Nephron (organoid): Measurements from ENCODE around the gene UBE2D1.

Source experiments
- H3K27ac Mint-ChIP-seq, 3 experiments: 2 replicates each; pipeline ENCODE4 v1.8.0; 2020; ENCODE audit warnings: mixed read lengths in 3 of 3, mild to moderate bottlenecking in 2 of 3, moderate library complexity in 1 of 3
- H3K27me3 Mint-ChIP-seq: 2 replicates; pipeline ENCODE4 v1.8.0; 2021; ENCODE audit warnings: low read depth, mild to moderate bottlenecking, moderate library complexity, mixed read lengths
- H3K36me3 Mint-ChIP-seq: 2 replicates; pipeline ENCODE4 v1.8.0; 2020; ENCODE audit warnings: low read depth, mixed read lengths
- H3K4me1 Mint-ChIP-seq: 2 replicates; pipeline ENCODE4 v1.8.0; 2020; ENCODE audit warnings: mixed read lengths
- H3K4me3 Mint-ChIP-seq, 3 experiments: 2 replicates each; pipeline ENCODE4 v1.8.0; 2020; ENCODE audit warnings: mild to moderate bottlenecking in 3 of 3, mixed read lengths in 3 of 3, moderate library complexity in 2 of 3
- H3K9me3 Mint-ChIP-seq: 2 replicates; pipeline ENCODE4 v1.8.0; 2020; ENCODE audit warnings: mixed read lengths
- TF ChIP-seq, protein P1 (sequence below), 3 experiments: fragments of 200-600 bp; sonication (generic); IDR thresholded peaks; one replicate each; pipeline ENCODE4 v1.5.0; 2021; ENCODE audit warnings: antibody characterized with exemption in 3 of 3; ENCODE audit not compliant: unreplicated experiment in 3 of 3

Gene UBE2D1

DNA sequence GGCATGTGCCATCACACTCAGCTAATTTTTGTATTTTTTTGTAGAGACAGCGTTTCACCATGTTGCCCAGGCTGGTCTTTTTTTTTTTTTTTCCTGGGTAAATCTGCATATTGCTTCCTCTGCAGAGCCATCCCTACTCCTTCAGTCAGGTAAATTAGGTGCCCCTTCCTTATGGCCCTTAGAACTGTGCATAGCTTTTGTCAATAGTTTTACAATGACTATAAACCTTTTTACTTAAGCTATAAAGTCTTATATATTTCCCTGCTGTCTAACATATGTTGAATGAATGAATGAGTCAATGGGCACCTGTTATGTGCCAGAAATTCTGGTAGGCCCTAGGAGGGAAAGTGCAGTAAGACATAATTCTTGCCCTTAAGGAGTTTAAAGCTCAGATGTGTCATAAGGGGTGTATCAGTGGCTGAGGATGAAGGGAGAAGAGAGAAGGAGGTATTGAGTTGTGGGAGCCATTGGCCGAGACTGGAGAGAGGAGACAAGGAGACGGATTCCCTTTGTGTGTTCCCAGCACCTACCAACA, 30.6 kb upstream of the UBE2D1 start:
- Mint-ChIP-seq H3K27me3 (no peaks in the 10 kb centered on the region), H3K27ac (no peak overlapping the region), H3K4me3 (no peak overlapping the region), H3K4me1 (no peaks in the 10 kb centered on the region), H3K9me3 (no peaks in the 10 kb centered on the region), H3K36me3 (no peaks in the 10 kb centered on the region)
- TF ChIP-seq, protein P1, sequence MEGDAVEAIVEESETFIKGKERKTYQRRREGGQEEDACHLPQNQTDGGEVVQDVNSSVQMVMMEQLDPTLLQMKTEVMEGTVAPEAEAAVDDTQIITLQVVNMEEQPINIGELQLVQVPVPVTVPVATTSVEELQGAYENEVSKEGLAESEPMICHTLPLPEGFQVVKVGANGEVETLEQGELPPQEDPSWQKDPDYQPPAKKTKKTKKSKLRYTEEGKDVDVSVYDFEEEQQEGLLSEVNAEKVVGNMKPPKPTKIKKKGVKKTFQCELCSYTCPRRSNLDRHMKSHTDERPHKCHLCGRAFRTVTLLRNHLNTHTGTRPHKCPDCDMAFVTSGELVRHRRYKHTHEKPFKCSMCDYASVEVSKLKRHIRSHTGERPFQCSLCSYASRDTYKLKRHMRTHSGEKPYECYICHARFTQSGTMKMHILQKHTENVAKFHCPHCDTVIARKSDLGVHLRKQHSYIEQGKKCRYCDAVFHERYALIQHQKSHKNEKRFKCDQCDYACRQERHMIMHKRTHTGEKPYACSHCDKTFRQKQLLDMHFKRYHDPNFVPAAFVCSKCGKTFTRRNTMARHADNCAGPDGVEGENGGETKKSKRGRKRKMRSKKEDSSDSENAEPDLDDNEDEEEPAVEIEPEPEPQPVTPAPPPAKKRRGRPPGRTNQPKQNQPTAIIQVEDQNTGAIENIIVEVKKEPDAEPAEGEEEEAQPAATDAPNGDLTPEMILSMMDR (IDR thresholded peaks at IDR 0.05; ENCODE audit: unreplicated experiment in 3 of 3), result no peak

DNA sequence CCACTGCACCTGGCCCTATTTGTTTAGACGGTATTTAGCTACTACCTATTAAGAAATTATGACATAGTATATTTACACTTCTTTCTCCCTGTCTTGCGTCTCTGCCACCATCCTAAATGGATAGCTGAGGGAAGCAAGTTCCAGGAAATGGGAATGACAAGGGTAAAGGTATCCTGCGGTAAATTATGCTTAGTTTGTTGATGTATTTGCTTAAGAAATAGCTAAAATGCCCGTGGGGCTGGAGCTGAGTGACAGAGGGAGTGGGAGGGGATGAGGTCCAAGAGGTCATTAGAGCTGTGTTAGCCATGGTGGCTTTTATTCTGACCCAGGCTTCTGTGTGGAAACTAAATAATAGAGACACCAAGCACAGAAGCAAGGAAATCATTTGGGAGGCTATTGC, 29.0 kb upstream of the UBE2D1 start:
- Mint-ChIP-seq H3K27me3 (no peaks in the 10 kb centered on the region), H3K36me3 (no peaks in the 10 kb centered on the region), H3K4me3 (no peak overlapping the region), H3K27ac (no peak overlapping the region), H3K4me1 (no peaks in the 10 kb centered on the region), H3K9me3 (no peaks in the 10 kb centered on the region)
- TF ChIP-seq, protein P1 (IDR thresholded peaks at IDR 0.05; ENCODE audit: unreplicated experiment in 3 of 3), result no peak

DNA sequence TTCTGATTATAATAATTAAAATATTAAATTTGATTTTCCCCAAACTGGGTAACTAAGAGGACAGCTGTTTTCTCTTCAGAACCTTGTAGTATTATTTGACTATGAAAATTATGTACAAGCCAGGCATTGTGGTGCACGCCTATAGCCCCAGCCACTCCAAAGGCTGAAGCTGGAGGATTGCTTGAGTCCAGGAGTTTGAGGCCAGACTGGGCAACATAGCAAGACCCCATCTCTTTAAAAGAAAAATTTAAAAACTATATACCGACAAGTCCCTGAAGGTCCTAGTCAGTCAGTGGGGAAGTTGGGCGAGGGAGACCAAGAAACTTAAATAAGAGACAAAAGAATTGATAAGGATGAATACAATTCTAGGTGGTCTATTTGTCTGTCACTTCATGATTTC, 27.1 kb upstream of the UBE2D1 start:
- Mint-ChIP-seq H3K9me3 (no peaks in the 10 kb centered on the region), H3K27ac (no peak overlapping the region), H3K27me3 (no peaks in the 10 kb centered on the region), H3K36me3 (no peaks in the 10 kb centered on the region), H3K4me3 (no peak overlapping the region), H3K4me1 (no peaks in the 10 kb centered on the region)
- TF ChIP-seq, protein P1 (IDR thresholded peaks at IDR 0.05; ENCODE audit: unreplicated experiment in 3 of 3), result no peak

DNA sequence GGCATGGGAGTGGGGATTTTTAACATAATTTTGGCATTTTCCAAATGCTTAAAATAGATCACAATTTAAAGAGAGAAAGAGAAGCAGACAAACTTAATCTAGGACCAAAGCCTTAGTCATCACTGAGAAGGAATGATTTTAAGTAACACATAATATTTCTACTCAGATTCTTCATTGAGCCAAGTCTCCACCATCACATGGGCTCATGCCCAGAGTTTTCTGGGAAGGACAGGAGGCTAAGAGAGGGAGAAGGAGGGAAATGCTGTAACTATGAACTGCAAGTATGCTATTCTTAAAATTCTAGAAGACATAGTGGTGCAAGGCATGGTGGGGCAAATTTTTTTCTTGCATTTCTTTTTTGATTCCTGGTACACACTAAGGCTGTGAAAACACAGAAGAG, 23.8 kb upstream of the UBE2D1 start:
- no peaks in the 10 kb centered on the region for H3K9me3 Mint-ChIP-seq
- TF ChIP-seq, protein P1 (IDR thresholded peaks at IDR 0.05; ENCODE audit: unreplicated experiment in 3 of 3), result no peak
- H3K36me3 Mint-ChIP-seq, result no peaks in the 10 kb centered on the region
- H3K4me1 Mint-ChIP-seq, result no peaks in the 10 kb centered on the region
- no peaks in the 10 kb centered on the region for H3K27me3 Mint-ChIP-seq
- H3K4me3 Mint-ChIP-seq, result no peak overlapping the region
- no peak overlapping the region for H3K27ac Mint-ChIP-seq

DNA sequence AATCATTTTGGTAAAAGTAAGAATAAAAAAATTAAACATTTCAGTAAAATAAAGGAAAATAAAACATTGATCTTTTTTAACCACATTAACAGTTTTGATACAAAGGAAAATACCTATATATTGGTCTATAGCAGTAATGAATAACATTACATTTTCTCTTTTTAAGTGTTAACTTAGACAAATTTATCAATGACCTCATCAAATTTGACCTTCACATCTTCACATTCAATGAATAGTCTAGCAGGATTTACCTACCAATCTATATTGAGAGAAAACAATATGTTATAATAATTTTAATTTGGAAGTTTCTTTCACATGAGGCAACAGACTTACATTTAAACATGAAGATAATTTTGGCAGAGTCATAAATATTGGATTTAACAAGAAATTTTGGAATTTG, 17.9 kb upstream of the UBE2D1 start:
- H3K9me3 Mint-ChIP-seq, result no peaks in the 10 kb centered on the region

DNA sequence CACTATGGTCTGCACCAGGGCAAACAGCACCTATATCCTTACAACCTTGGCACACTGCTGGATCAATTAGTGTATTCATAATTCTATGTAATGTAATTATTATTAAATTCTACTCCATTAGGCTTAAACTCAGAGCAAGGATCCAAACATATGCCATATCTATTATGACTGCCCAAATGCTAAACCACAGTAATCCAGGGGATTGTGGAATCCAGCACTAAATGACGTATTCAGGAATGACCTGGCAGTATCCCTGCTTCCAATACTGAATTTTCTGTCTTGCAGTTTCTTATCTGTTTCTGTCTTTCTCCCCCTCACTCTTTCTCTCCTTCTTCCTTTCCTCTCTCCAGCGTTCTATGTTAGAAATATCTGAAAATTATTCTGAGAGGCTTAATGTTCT, 16.5 kb upstream of the UBE2D1 start:
- TF ChIP-seq, protein P1 (IDR thresholded peaks at IDR 0.05; ENCODE audit: unreplicated experiment in 3 of 3), result no peak
- Mint-ChIP-seq H3K27ac (no peak overlapping the region), H3K9me3 (no peaks in the 10 kb centered on the region), H3K4me1 (no peaks in the 10 kb centered on the region), H3K4me3 (no peak overlapping the region), H3K27me3 (no peaks in the 10 kb centered on the region), H3K36me3 (no peaks in the 10 kb centered on the region)

More for the DNA sequence above, 17.9 kb upstream of the UBE2D1 start:
- Mint-ChIP-seq H3K27me3 (no peaks in the 10 kb centered on the region), H3K36me3 (no peaks in the 10 kb centered on the region), H3K27ac (no peak overlapping the region), H3K4me3 (no peak overlapping the region), H3K4me1 (no peaks in the 10 kb centered on the region)
- TF ChIP-seq, protein P1 (IDR thresholded peaks at IDR 0.05; ENCODE audit: unreplicated experiment in 3 of 3), result no peak
